Smooth muscle cell (in vitro differentiated cells): Measurements from ENCODE around the gene PLEKHB2. TPM values are rescaled to one million over a fixed set of nuclear protein-coding genes. Genes with fewer than 3 reads are reported as not detected.
A peak's percentile ranks its signal among the peaks of the same experiment; 100 is the strongest.

ENCODE experiments used
- DNase-seq: peaks from one replicate; lab custom pipeline; 2025; ENCODE audit not compliant: unreplicated experiment; lab: John Stamatoyannopoulos, UW
- H2AFZ ChIP-seq: fragments of 200-600 bp; sonication (generic); 2 replicates; pipeline ENCODE4 v1.6.0; 2016; ENCODE audit warnings: antibody characterized with exemption, low read depth, mild to moderate bottlenecking
- H3F3A ChIP-seq: fragments of 200-600 bp; sonication (generic); 2 replicates; pipeline ENCODE4 v1.6.0; 2017; ENCODE audit warnings: antibody characterized with exemption, low read depth
- H3K27ac ChIP-seq: fragments of 200-600 bp; sonication (generic); 2 replicates; pipeline ENCODE4 v1.5.1; 2016; ENCODE audit warnings: low read depth, mild to moderate bottlenecking
- H3K27me3 ChIP-seq: fragments of 200-600 bp; sonication (generic); 2 replicates; pipeline ENCODE4 v1.6.1; 2016; ENCODE audit warnings: low read depth, mild to moderate bottlenecking
- H3K36me3 ChIP-seq: fragments of 200-600 bp; sonication (generic); 2 replicates; pipeline ENCODE4 v1.5.1; 2016; ENCODE audit warnings: low read depth
- H3K4me1 ChIP-seq: fragments of 200-600 bp; sonication (generic); 2 replicates; pipeline ENCODE4 v1.5.1; 2016; ENCODE audit warnings: low read depth
- H3K4me2 ChIP-seq: fragments of 200-600 bp; sonication (generic); 2 replicates; pipeline ENCODE4 v1.6.0; 2016; ENCODE audit warnings: mild to moderate bottlenecking
- H3K4me3 ChIP-seq: fragments of 200-600 bp; sonication (generic); 2 replicates; pipeline ENCODE4 v1.5.1; 2016; ENCODE audit warnings: mild to moderate bottlenecking
- H3K79me2 ChIP-seq: fragments of 200-600 bp; sonication (generic); 2 replicates; pipeline ENCODE4 v1.6.0; 2016; ENCODE audit warnings: low read depth, mild to moderate bottlenecking
- H3K9ac ChIP-seq: fragments of 200-600 bp; sonication (generic); 2 replicates; pipeline ENCODE4 v1.6.0; 2016; ENCODE audit warnings: low read depth
- H3K9me3 ChIP-seq: fragments of 200-600 bp; sonication (generic); replicated peaks from 2 replicates; pipeline ENCODE4 v1.5.1; 2016; ENCODE audit warnings: low read depth
- H4K20me1 ChIP-seq: fragments of 200-600 bp; sonication (generic); 2 replicates; pipeline ENCODE4 v1.6.0; 2016; ENCODE audit warnings: low read depth
- CTCF ChIP-seq: fragments of 200-600 bp; sonication (generic); IDR thresholded peaks from 2 replicates; pipeline ENCODE4 v1.5.1; 2017; ENCODE audit warnings: borderline replicate concordance, mild to moderate bottlenecking, antibody characterized with exemption; ENCODE audit not compliant: insufficient read depth, poor library complexity, severe bottlenecking
- WGBS: methylation state at CpG from one replicate; pipeline ENCODE4 v1.1.7; 2016; ENCODE audit warnings: low lambda C conversion rate; 5-methylcytosine and 5-hydroxymethylcytosine counted together
- polyA plus RNA-seq: library from polyadenylated mRNA; unstranded; fragments of >200 nt; fragmentation: Nextera tagmentation; extraction: Ambion mirVana; gene quantifications from 2 replicates; pipeline ENCODE4 v1.2.1, GENCODE V29; 2016
- total RNA-seq: library from RNA; depleted of rRNA; stranded (reverse); fragments of >200 nt; gene quantifications from 2 replicates; pipeline ENCODE4 v1.2.3, GENCODE V29; 2014

PLEKHB2 gene
- total and polyA plus RNA-seq, 2 experiments from 2014 or later: 25.7 to 33.6 TPM

DNA sequence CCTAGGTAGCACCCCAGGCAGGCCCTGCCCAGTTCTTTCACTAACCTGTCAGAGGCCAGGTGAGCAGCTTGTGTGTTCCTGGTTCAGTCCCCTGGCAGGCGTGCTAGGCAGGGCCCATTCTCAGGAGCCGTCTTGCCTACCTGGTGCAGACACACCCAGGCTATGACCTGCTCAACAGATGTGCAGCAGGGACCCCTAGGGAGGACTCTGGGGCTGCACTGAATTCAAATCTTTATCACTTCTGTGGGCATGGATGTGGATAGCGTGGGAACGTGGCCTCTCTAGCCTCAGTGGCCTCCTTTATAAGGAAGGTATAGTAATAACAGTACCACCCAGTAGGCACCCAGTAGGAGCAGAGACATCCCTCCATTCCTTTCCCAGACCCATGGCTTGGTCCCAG is 48.4 kb downstream of the PLEKHB2 start:
- no peaks in the 10 kb centered on the region for H3K27me3 ChIP-seq
- H2AFZ ChIP-seq: no peak overlapping the region
- H3K79me2 ChIP-seq: no peaks in the 10 kb centered on the region
- H3K27ac ChIP-seq: no peak overlapping the region
- no peak for TF ChIP-seq CTCF
- no peaks in the 10 kb centered on the region for H4K20me1 ChIP-seq
- H3K36me3 ChIP-seq: no peaks in the 10 kb centered on the region
- WGBS: 57% methylated on average over 4 of the region's 4 CpGs
- H3K9ac ChIP-seq: no peak overlapping the region
- H3F3A ChIP-seq: no peaks in the 10 kb centered on the region
- H3K4me1 ChIP-seq: no peaks in the 10 kb centered on the region
- H3K9me3 ChIP-seq: no peaks in the 10 kb centered on the region
- no peak overlapping the region for H3K4me2 ChIP-seq
- DNase-seq: no peak
- H3K4me3 ChIP-seq: no peak overlapping the region

- Histone ChIP-seq H3K4me3 (no peak overlapping the region), H3K27ac (no peak overlapping the region), H3F3A (no peaks in the 10 kb centered on the region), H3K79me2 (no peaks in the 10 kb centered on the region), H3K9me3 (no peaks in the 10 kb centered on the region), H3K9ac (no peak overlapping the region), H4K20me1 (no peaks in the 10 kb centered on the region), H3K4me1 (peaks cover 1% of the 10 kb centered on the region), H3K27me3 (no peaks in the 10 kb centered on the region), H3K36me3 (no peaks in the 10 kb centered on the region), H3K4me2 (no peak overlapping the region), H2AFZ (no peak overlapping the region)
- DNase-seq: no peak
- TF ChIP-seq CTCF: peak; percentile 83
- 47% methylated on average over 8 of the region's 10 CpGs for WGBS
Observed at GRCh38 chr2:131154071-131154531, 49.0 kb downstream of the PLEKHB2 start.

GRCh38 chr2:131154647-131155046 is 49.5 kb downstream of the PLEKHB2 start:
- TF ChIP-seq CTCF: no peak
- Histone ChIP-seq H3K9me3 (no peaks in the 10 kb centered on the region), H3K79me2 (no peaks in the 10 kb centered on the region), H3K4me2 (no peak overlapping the region), H3K4me3 (no peak overlapping the region), H3K9ac (no peak overlapping the region), H3F3A (no peaks in the 10 kb centered on the region), H3K27me3 (no peaks in the 10 kb centered on the region), H3K27ac (no peak overlapping the region), H3K36me3 (no peaks in the 10 kb centered on the region), H2AFZ (no peak overlapping the region), H4K20me1 (no peaks in the 10 kb centered on the region), H3K4me1 (peaks cover 3% of the 10 kb centered on the region)
- no peak for DNase-seq
- WGBS: 97% methylated on average over 23 of the region's 23 CpGs

DNA sequence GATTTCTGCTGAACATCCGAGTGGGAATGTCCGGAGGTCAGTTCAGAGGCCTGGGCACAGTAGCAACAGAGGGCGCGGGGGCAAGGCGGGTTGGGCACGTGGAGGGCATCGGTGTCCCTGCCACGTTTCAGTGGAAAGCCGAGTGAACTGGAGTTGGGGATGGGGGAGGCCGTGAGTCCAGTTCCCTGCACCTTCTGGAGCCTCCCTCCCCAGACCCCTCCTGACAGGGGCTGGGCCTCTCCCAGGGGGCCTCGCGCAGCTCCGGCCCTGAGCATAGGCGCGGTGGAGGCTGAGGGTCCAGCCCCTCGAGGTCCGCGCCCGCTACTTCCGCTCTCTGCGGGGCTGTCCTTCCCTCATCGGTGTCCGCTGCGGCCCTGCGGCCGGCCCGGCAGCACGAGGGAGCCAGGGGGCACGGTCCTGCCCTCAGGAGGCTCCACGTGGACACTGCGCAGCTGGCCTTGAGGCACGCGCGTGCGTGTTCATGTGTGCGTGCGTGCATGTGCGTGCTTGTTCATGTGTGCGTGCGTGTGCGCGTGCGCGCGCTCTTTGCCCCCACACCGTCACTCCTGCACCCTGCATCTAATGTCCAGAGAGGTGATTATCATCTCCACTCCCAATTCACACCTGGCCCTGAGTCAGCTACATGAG is 50.2 kb downstream of the PLEKHB2 start:
- no peak overlapping the region for H3K4me2 ChIP-seq
- H3K9me3 ChIP-seq: no peaks in the 10 kb centered on the region
- H3F3A ChIP-seq: no peaks in the 10 kb centered on the region
- 96% methylated on average over 40 of the region's 46 CpGs for WGBS
- TF ChIP-seq CTCF: no peak
- H2AFZ ChIP-seq: no peak overlapping the region
- H4K20me1 ChIP-seq: no peaks in the 10 kb centered on the region
- H3K4me3 ChIP-seq: no peak overlapping the region
- no peak for DNase-seq
- no peaks in the 10 kb centered on the region for H3K36me3 ChIP-seq
- H3K9ac ChIP-seq: no peak overlapping the region
- peaks cover 3% of the 10 kb centered on the region for H3K4me1 ChIP-seq
- no peaks in the 10 kb centered on the region for H3K27me3 ChIP-seq
- H3K27ac ChIP-seq: no peak overlapping the region
- no peaks in the 10 kb centered on the region for H3K79me2 ChIP-seq
